GM12878 (cell line): Measurements from ENCODE around the gene PTGER4. TPM values are rescaled to one million over a fixed set of nuclear protein-coding genes. Genes with fewer than 3 reads are reported as not detected.
A peak's percentile ranks its signal among the peaks of the same experiment; 100 is the strongest.

Experiments used
- ATAC-seq: fragments of 200-7000 bp; cut with Tn5 transposase; 3 replicates; pipeline ENCODE4 v1.9.1; 2020; ENCODE audit warnings: mild to moderate bottlenecking, moderate library complexity
- BruUV-seq: library from RNA; stranded (reverse); fragments of 400-500 nt; replicated peaks from 2 replicates; lab custom pipeline; 2021; lab: Mats Ljungman, UMichigan
- CTCF ChIA-PET: fragments of 300-600 bp; sonication (Branson Sonifier 250); formaldehyde crosslinking; extraction: SDS; loops from one replicate; lab custom pipeline; 2021; ENCODE audit warnings: inconsistent platforms; lab: Yijun Ruan, JAX
- POLR2A ChIA-PET: fragments of 350-600 bp; formaldehyde crosslinking; extraction: SDS; loops from one replicate; lab custom pipeline; 2021; ENCODE audit warnings: inconsistent platforms; lab: Charles Lee
- RAD21 ChIA-PET: fragments of 300-600 bp; sonication (Branson Sonifier 250); formaldehyde crosslinking; loops from one replicate; lab custom pipeline; 2023; ENCODE audit warnings: antibody characterized with exemption; ENCODE audit not compliant: unreplicated experiment; lab: Charles Lee
- SMC1A ChIA-PET: fragments of 300-600 bp; sonication (Branson Sonifier 250); formaldehyde crosslinking; loops from one replicate; lab custom pipeline; 2023; ENCODE audit not compliant: unreplicated experiment, uncharacterized antibody; lab: Charles Lee
- DNase-seq: peaks from one replicate; pipeline ENCODE4 v3.0.0-alpha.2; 2011; ENCODE audit warnings: low read depth, low spot score
- FAIRE-seq: peaks from 3 replicates; lab custom pipeline; 2011; peaks lifted over from hg19 to GRCh38; lab: Jason Lieb, UNC
- H2AFZ ChIP-seq: 2 replicates; pipeline ENCODE4 v1.6.0; 2011; ENCODE audit warnings: low read depth, low read length, control low read depth; ENCODE audit not compliant: control insufficient read depth
- H3K27ac ChIP-seq: 2 replicates; pipeline ENCODE4 v1.5.1; 2011; ENCODE audit warnings: control low read depth; ENCODE audit not compliant: control insufficient read depth, insufficient read depth
- H3K27me3 ChIP-seq, 2 experiments: replicated peaks in 1 of 2; 2 replicates each; pipeline versions ENCODE4 v1.6.0 to v1.6.1; 2011; ENCODE audit warnings: low read length in 1 of 2; ENCODE audit not compliant: control insufficient read depth in 2 of 2, insufficient read depth in 2 of 2
- H3K36me3 ChIP-seq, 2 experiments: 2 replicates each; pipeline ENCODE4 v1.5.1; 2011; ENCODE audit warnings: low read length in 1 of 2; ENCODE audit not compliant: control insufficient read depth in 2 of 2, insufficient read depth in 2 of 2
- H3K4me1 ChIP-seq: 2 replicates; pipeline ENCODE4 v1.6.1; 2011; ENCODE audit warnings: mild to moderate bottlenecking, low read length, moderate library complexity, mixed read lengths; ENCODE audit not compliant: control insufficient read depth, insufficient read depth
- H3K4me2 ChIP-seq: 2 replicates; pipeline ENCODE4 v1.6.0; 2011; ENCODE audit warnings: control low read depth; ENCODE audit not compliant: control insufficient read depth, insufficient read depth
- H3K4me3 ChIP-seq: fragments of 200-600 bp; sonication (generic); 2 replicates; pipeline ENCODE4 v1.5.1; 2016
- H3K79me2 ChIP-seq: 2 replicates; pipeline ENCODE4 v1.6.0; 2011; ENCODE audit warnings: low read length; ENCODE audit not compliant: control insufficient read depth, insufficient read depth
- H3K9ac ChIP-seq: 2 replicates; pipeline ENCODE4 v1.8.0; 2011; ENCODE audit warnings: low read length, control low read depth, mixed read lengths; ENCODE audit not compliant: control insufficient read depth, insufficient read depth
- H3K9me3 ChIP-seq: replicated peaks from 3 replicates; pipeline ENCODE4 v1.5.1; 2011; ENCODE audit warnings: mild to moderate bottlenecking, low read length; ENCODE audit not compliant: control insufficient read depth, insufficient read depth
- H4K20me1 ChIP-seq: 2 replicates; pipeline ENCODE4 v1.6.0; 2011; ENCODE audit not compliant: control insufficient read depth, insufficient read depth
- CEBPZ ChIP-seq: fragments of 150-350 bp; IDR thresholded peaks from 2 replicates; pipeline ENCODE4 v1.6.1; 2016; ENCODE audit warnings: low read depth, low read length
- E2F8 ChIP-seq: fragments of 450-650 bp; IDR thresholded peaks from 2 replicates; pipeline ENCODE4 v1.6.1; 2018; ENCODE audit warnings: mild to moderate bottlenecking, low read depth, moderate library complexity; ENCODE audit not compliant: partially characterized antibody
- WGBS: methylation state at CpG from one replicate; pipeline ENCODE4 v1.1.6; 2016; ENCODE audit warnings: low lambda C conversion rate; ENCODE audit not compliant: insufficient replicate concordance, insufficient coverage; ENCODE audit errors: missing lambda C conversion rate; 5-methylcytosine and 5-hydroxymethylcytosine counted together
- in situ Hi-C: fragments of 300-500 bp; cut with MboI; formaldehyde crosslinking; loops from 9 replicates; pipeline ENCODE4 v1.14.3; 2018; ENCODE audit warnings: mixed read lengths
- intact Hi-C: fragments of 100-400 bp; cut with micrococcal nuclease; formaldehyde crosslinking; loops from one replicate; pipeline ENCODE4 v1.14.2; 2022; ENCODE audit not compliant: unreplicated experiment
- polyA plus RNA-seq, 11 experiments: library from polyadenylated mRNA; depleted of rRNA in 4 of 11; unstranded in 6 of 11; stranded (reverse) in 5 of 11; fragments of >200 nt; fragmentation: Nextera tagmentation in 4 of 11; fragmentation: Illumina TruSeq in 1 of 11; extraction: Ambion mirVana in 4 of 11; extraction: Trizol in 1 of 11; gene quantifications; 1 replicate in 1 of 11; 2 replicates in 10 of 11; pipeline versions ENCODE4 v1.2.1 to v1.2.3, GENCODE V29; 2011 to 2016; ENCODE audit warnings: inconsistent platforms in 2 of 11, missing spikeins in 2 of 11, low read depth in 1 of 11
- total RNA-seq, 4 experiments: library from RNA; depleted of rRNA in 3 of 4; stranded (reverse); fragments of >200 nt in 3 of 4; fragmentation: Illumina TruSeq in 1 of 4; extraction: Trizol in 1 of 4; gene quantifications; 2 replicates each; pipeline versions ENCODE4 v1.2.1 to v1.2.3, GENCODE V29; 2013 to 2021

PTGER4 gene
- total and polyA plus RNA-seq, 10 of the 15 experiments (the other 5 are each of a cell fraction or from before 2014, with no cell fraction given), result 0.15 to 3.7 (median 0.62) TPM

GRCh38 chr5:40682154-40683017 lies 2.7 kb downstream of the PTGER4 start:
- ChIA-PET POLR2A (no interaction called here), CTCF (interaction anchor here (1.0 to 1.4 kb wide), 2 partner anchors 54 to 1103 kb away, joined by 3 to 5 read pairs; no protein-coding TSS in a partner anchor), RAD21 (interaction anchor here (0.9 to 2.8 kb wide), 2 partner anchors 12 to 196 kb away, joined by 3 to 12 read pairs; no protein-coding TSS in a partner anchor), SMC1A (interaction anchor here (1.1 to 1.4 kb wide), 5 partner anchors 8 to 561 kb away, joined by 3 to 4 read pairs (median 4); no protein-coding TSS in a partner anchor)
- no peak overlapping the region for H3K27ac ChIP-seq
- peaks cover 3% of the 10 kb centered on the region; the same call in 1 of the 2 replicates for H4K20me1 ChIP-seq
- H3K79me2 ChIP-seq, result no peaks in the 10 kb centered on the region; the same call in 1 of the 2 replicates
- intact Hi-C loops, result loop anchor here (5.0 to 10.0 kb wide), 4 partner anchors 105 to 658 kb away; no protein-coding TSS in a partner anchor
- peaks cover 8% of the 10 kb centered on the region for H3K4me1 ChIP-seq
- no peak overlapping the region for H3K9ac ChIP-seq
- H3K4me3 ChIP-seq, result peak overlapping the region; percentile 77; the same call in 1 of the 2 replicates
- H3K36me3 ChIP-seq, result no peaks in the 10 kb centered on the region
- H2AFZ ChIP-seq, result peak overlapping the region; percentile 2
- ATAC-seq, result no peak
- BruUV-seq, result no TSS peak
- no peak for DNase-seq
- H3K4me2 ChIP-seq, result peak overlapping the region; percentile 98
- FAIRE-seq, result peak; percentile 49
- 33% methylated on average over 16 of the region's 16 CpGs for WGBS
- TF ChIP-seq CEBPZ, result no peak
- TF ChIP-seq E2F8, result no peak
- TF ChIP-seq, all 136 proteins: peak for 0
- in situ Hi-C loops, result loop anchor here (5.0 to 25.0 kb wide), 3 partner anchors 195 to 1095 kb away; no protein-coding TSS in a partner anchor
- H3K27me3 ChIP-seq, result peaks cover 5 to 19% of the 10 kb centered on the region in 2 experiments; a peak in 3 of 4 replicates
- no peaks in the 10 kb centered on the region for H3K9me3 ChIP-seq
